ENCODE data around the gene WDFY1. TPM values are rescaled to one million over a fixed set of nuclear protein-coding genes. Genes with fewer than 3 reads are reported as not detected.

The WDFY1 gene
- total RNA-seq, 4 donors from 2014 or later = 33.1 to 61.8 (median 50.4) TPM

- TF ChIP-seq, protein P1, sequence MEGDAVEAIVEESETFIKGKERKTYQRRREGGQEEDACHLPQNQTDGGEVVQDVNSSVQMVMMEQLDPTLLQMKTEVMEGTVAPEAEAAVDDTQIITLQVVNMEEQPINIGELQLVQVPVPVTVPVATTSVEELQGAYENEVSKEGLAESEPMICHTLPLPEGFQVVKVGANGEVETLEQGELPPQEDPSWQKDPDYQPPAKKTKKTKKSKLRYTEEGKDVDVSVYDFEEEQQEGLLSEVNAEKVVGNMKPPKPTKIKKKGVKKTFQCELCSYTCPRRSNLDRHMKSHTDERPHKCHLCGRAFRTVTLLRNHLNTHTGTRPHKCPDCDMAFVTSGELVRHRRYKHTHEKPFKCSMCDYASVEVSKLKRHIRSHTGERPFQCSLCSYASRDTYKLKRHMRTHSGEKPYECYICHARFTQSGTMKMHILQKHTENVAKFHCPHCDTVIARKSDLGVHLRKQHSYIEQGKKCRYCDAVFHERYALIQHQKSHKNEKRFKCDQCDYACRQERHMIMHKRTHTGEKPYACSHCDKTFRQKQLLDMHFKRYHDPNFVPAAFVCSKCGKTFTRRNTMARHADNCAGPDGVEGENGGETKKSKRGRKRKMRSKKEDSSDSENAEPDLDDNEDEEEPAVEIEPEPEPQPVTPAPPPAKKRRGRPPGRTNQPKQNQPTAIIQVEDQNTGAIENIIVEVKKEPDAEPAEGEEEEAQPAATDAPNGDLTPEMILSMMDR (IDR thresholded peaks at IDR 0.05) = peak in 2 of 5 experiments; percentile 33 to 61
- TF ChIP-seq EP300 (IDR thresholded peaks at IDR 0.05) (peak; percentile 67 to 97), POLR2A (IDR thresholded peaks at IDR 0.05) (peak; percentile 21 to 67)
These were observed 12.1 kb upstream of the WDFY1 start, which contains the start of gene MRPL44 for GRCh38 chr2:223957092-223957851. Gene MRPL44, plus strand, starts transcription at chr2:223957463. Its CDS starts 10 bp downstream, at chr2:223957473.

DNA sequence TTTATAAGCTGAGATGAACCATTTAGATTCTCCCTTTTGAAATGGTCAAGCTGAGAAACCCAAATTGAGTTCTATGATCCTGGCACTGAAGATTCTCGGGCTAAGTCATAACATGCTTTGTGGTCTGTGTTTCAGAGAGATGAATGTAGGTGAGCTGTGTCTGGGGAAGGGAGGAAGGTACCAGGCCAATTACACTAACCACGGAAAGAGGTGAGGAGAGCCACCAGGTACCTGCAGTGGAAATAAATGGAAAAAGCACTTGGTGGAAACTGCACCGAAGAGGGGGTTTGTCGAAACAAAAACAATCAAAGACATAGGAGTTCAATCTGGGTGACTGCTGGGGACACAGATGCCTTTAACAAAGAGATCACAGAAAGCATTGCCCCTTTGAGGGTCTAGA lies 11.2 kb upstream of the WDFY1 start:
- no peaks in the 10 kb centered on the region for H3K9me3 ChIP-seq
- H3K4me3 ChIP-seq = peak overlapping the region in 1 of 4 donors; percentile 77
- no peak for TF ChIP-seq EP300 (IDR thresholded peaks at IDR 0.05)
- TF ChIP-seq POLR2A (IDR thresholded peaks at IDR 0.05) = no peak
- TF ChIP-seq, protein P1 (IDR thresholded peaks at IDR 0.05) = no peak

More at GRCh38 chr2:223957092-223957851, 12.1 kb upstream of the WDFY1 start, which contains the start of gene MRPL44:
- H3K9me3 ChIP-seq = no peaks in the 10 kb centered on the region
- DNase-seq (ENCODE audit: low spot score in 2 of 2) = peak; percentile 93 to 97
- peak within 1 kb of the TSS; percentile 77 to 97 (median 87) for H3K4me3 ChIP-seq
- H3K27ac ChIP-seq = peak within 1 kb of the TSS; percentile 77 to 95 (median 86)
- H3K27me3 ChIP-seq = no peaks in the 10 kb centered on the region
- peaks cover 0 to 11% (median 0%) of the 10 kb centered on the region in 3 donors for H3K36me3 ChIP-seq
- H3K4me1 ChIP-seq = peaks cover 5 to 50% (median 45%) of the 10 kb centered on the region in 4 donors
- WGBS, 2 donors = 0 to 1% methylated on average over 54 to 62 of the region's 65 CpGs

DNA sequence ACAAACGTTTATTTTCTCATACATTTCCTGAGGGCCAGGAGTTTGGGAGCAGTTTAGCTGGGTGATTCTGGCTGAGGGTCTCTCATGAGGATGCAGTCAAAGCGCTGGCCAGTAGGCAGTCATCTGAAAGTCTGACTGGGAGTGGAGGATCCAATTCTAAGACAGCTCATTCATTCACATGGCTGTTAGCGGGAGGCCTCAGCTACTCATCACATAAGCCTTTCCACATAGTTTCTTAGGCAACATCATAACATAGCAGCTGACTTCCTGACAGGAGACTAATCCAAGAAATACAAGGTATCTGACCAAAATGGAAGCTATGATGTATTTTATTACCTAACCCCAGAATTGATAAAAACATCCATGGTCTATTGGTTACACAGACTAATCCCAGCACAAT lies 9.3 kb upstream of the WDFY1 start:
- Histone ChIP-seq H3K36me3 (no peaks in the 10 kb centered on the region), H3K4me1 (peaks cover 0 to 22% (median 18%) of the 10 kb centered on the region in 4 donors), H3K27ac (no peak overlapping the region), H3K4me3 (no peak overlapping the region), H3K27me3 (no peaks in the 10 kb centered on the region), H3K9me3 (no peaks in the 10 kb centered on the region)
- DNase-seq (ENCODE audit: low spot score in 2 of 2) = no peak
- TF ChIP-seq, protein P1 (IDR thresholded peaks at IDR 0.05) = no peak
- TF ChIP-seq POLR2A (IDR thresholded peaks at IDR 0.05) (no peak), EP300 (IDR thresholded peaks at IDR 0.05) (no peak)
- 85 to 86% methylated on average over 3 of the region's 3 CpGs for WGBS, 2 donors

More for the DNA sequence above, 11.2 kb upstream of the WDFY1 start:
- peaks cover 5 to 41% (median 37%) of the 10 kb centered on the region in 4 donors for H3K4me1 ChIP-seq
- H3K36me3 ChIP-seq = peaks cover 0 to 11% (median 0%) of the 10 kb centered on the region in 3 donors
- H3K27me3 ChIP-seq = no peaks in the 10 kb centered on the region
- 48 to 50% methylated on average over 4 of the region's 4 CpGs for WGBS, 2 donors
- peak overlapping the region; percentile 77 to 95 (median 86) for H3K27ac ChIP-seq
- no peak for DNase-seq (ENCODE audit: low spot score in 2 of 2)

- Histone ChIP-seq H3K9me3 (no peaks in the 10 kb centered on the region), H3K27ac (peak overlapping the region in 1 of 4 donors; percentile 55), H3K4me1 (peaks cover 0 to 11% (median 4%) of the 10 kb centered on the region in 4 donors), H3K27me3 (no peaks in the 10 kb centered on the region), H3K4me3 (no peak overlapping the region), H3K36me3 (no peaks in the 10 kb centered on the region)
- TF ChIP-seq POLR2A (IDR thresholded peaks at IDR 0.05) (no peak), EP300 (IDR thresholded peaks at IDR 0.05) (no peak)
- TF ChIP-seq, protein P1 (IDR thresholded peaks at IDR 0.05) = no peak
- no peak for DNase-seq (ENCODE audit: low spot score in 2 of 2)
- 83 to 84% methylated on average over 6 of the region's 6 CpGs for WGBS, 2 donors
These were observed 7.3 kb upstream of the WDFY1 start for GRCh38 chr2:223952280-223952968.
